ENCODE measurements around the gene KBTBD4.

GRCh38 chr11:47531666-47532065 is 47.1 kb downstream of the KBTBD4 start:
- no peak for TF ChIP-seq KDM5B (CRISPR knock-in tag; IDR thresholded peaks at IDR 0.05; ENCODE audit: borderline replicate concordance)
- no peak for TF ChIP-seq POLR2AphosphoS5 (IDR thresholded peaks at IDR 0.05; ENCODE audit: low read depth, low read length)
- no peak for TF ChIP-seq ZNF18 (CRISPR knock-in tag; IDR thresholded peaks at IDR 0.05; ENCODE audit: insufficient replicate concordance)
- no peak for TF ChIP-seq POLR2G (IDR thresholded peaks at IDR 0.05; ENCODE audit: low read depth, low read length)
- TF ChIP-seq GLMP (CRISPR knock-in tag; IDR thresholded peaks at IDR 0.05; ENCODE audit: borderline replicate concordance), result no peak
- TF ChIP-seq ZNF235 (CRISPR knock-in tag; IDR thresholded peaks at IDR 0.05; ENCODE audit: borderline replicate concordance), result no peak
- TF ChIP-seq HCFC1 (IDR thresholded peaks at IDR 0.05; ENCODE audit: low read depth, low read length), result no peak
- no peak for TF ChIP-seq HES4 (CRISPR knock-in tag; IDR thresholded peaks at IDR 0.05; ENCODE audit: borderline replicate concordance)
- no peak for TF ChIP-seq MYC (CRISPR knock-in tag; IDR thresholded peaks at IDR 0.05; ENCODE audit: borderline replicate concordance)
- no peak for TF ChIP-seq NR2C2 (CRISPR knock-in tag; IDR thresholded peaks at IDR 0.05; ENCODE audit: borderline replicate concordance)
- no peak for TF ChIP-seq ERF (CRISPR knock-in tag; IDR thresholded peaks at IDR 0.05)
- TF ChIP-seq KLF9 (CRISPR knock-in tag; IDR thresholded peaks at IDR 0.05; ENCODE audit: low read depth), result no peak
